ENCODE data around the gene PPP2R5B. TPM values are rescaled to one million over a fixed set of nuclear protein-coding genes. Genes with fewer than 3 reads are reported as not detected.
A peak's percentile ranks its signal among the peaks of the same experiment; 100 is the strongest.

Gene PPP2R5B
- total RNA-seq, 2 experiments from 2014 or later: 18.6 to 22.3 TPM

DNA sequence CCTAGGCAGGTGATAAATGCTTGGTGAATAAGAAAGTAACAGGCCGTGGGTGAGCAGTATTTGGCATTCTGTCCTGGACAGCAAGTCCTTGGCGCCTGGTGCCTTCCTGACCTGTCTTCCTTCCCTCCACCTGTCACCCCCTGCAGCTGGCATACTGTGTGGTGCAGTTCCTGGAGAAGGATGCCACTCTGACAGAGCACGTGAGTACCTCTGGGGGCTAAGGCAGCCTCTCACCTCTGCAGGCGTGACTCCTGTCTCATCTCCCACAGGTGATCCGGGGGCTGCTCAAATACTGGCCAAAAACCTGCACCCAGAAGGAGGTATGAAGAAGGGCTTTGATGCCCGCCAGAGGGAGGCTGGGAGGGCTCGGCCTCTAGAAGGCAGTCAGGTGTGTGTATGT is 6.8 kb downstream of the PPP2R5B start:
- POLR2A ChIA-PET: interaction anchor here (0.6 kb wide), 1 partner anchor 450 kb away, joined by 4 read pairs; no protein-coding TSS in a partner anchor
- no peak overlapping the region for H3K4me3 Mint-ChIP-seq
- no peak overlapping the region for H3K27ac Mint-ChIP-seq
- DNase-seq (no peak), ATAC-seq (ENCODE audit: low read depth) (no peak)
- H3K27me3 Mint-ChIP-seq: no peaks in the 10 kb centered on the region
- H3K9me3 Mint-ChIP-seq: no peaks in the 10 kb centered on the region
- peaks cover 14% of the 10 kb centered on the region for H3K36me3 Mint-ChIP-seq
- H3K4me1 Mint-ChIP-seq: peaks cover under 1% of the 10 kb centered on the region

- DNase-seq (no peak), ATAC-seq (ENCODE audit: low read depth) (no peak)
- POLR2A ChIA-PET: no interaction called here
- H3K4me3 Mint-ChIP-seq: no peak overlapping the region
- H3K27ac Mint-ChIP-seq: no peak overlapping the region
- no peaks in the 10 kb centered on the region for H3K9me3 Mint-ChIP-seq
- peaks cover 13% of the 10 kb centered on the region for H3K36me3 Mint-ChIP-seq
- no peaks in the 10 kb centered on the region for H3K4me1 Mint-ChIP-seq
- no peaks in the 10 kb centered on the region for H3K27me3 Mint-ChIP-seq
These were observed 7.8 kb downstream of the PPP2R5B start for GRCh38 chr11:64932324-64932723.

DNA sequence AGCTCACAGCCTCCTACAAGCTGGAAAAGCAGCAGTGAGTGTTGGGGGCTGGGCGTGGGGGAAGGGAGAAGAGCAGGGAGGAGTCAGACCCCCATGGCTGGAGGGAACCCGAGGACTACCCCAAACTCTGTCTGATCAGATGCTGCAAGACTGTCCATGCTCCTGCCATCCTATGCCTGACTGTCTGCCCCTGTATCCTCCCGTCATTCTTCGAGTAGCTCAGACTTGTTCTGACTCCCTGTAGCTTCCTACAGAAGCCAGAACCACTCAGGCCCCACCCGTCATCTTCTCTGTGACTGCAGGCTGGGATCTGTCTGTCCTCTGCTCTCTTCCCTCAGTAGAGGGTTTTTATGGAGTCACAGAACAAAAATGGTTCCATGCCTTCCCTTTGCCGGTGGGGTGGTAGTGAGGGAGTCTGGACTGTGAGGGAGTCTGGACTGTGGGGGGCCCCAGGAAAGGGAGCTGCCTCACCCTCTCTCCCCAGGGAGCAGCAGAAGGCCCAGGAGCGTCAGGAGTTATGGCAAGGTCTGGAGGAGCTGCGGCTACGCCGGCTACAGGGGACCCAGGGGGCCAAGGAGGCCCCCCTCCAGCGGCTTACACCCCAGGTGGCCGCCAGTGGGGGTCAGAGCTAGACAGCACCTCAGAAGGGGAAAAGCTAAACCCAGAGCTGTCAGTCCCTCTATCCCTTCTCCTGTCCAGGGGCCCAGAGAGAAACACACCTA is 8.9 kb downstream of the PPP2R5B start:
- H3K4me3 Mint-ChIP-seq: no peak overlapping the region
- DNase-seq (no peak), ATAC-seq (ENCODE audit: low read depth) (no peak)
- H3K9me3 Mint-ChIP-seq: no peaks in the 10 kb centered on the region
- POLR2A ChIA-PET: no interaction called here
- H3K4me1 Mint-ChIP-seq: no peaks in the 10 kb centered on the region
- peaks cover 4% of the 10 kb centered on the region for H3K27me3 Mint-ChIP-seq
- H3K36me3 Mint-ChIP-seq: peaks cover 10% of the 10 kb centered on the region
- H3K27ac Mint-ChIP-seq: peak overlapping the region; percentile 48

DNA sequence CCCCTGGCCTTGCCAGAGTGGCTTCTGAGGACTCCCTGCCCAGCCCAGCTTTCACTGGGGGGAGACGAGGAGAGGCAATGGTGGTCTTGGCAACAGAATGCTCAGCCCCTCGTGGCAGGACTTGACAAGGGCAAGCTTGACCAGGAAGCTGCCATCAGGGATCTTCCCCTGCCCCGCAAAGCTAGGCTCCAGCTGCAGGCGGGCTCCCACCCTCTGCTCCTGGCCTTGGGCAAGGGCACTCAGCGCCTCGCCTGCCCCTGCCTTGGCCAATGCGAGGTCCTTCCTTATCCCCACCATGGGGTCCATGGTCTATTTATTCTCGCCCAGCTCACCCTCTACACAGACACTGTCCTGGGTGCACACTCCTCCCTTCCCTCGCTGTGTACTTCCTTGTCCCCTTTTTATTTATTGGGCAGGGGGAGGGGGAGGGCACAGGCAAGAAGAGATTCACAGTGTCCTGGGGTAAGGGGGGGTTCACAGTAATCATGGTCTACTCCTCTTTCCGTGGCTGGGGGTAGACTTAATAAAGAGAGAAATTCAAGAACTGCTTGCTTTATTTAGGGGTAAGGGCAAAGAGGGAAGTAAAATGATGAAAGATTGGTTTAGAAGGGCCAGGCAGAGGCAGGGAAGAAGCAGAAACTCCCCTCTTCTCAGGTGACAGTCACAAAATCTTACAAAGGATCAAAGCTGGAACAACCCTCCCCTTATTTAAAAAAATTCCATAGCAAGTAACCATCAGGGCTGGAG is 9.6 kb downstream of the PPP2R5B start:
- POLR2A ChIA-PET: no interaction called here
- H3K4me1 Mint-ChIP-seq: no peaks in the 10 kb centered on the region
- no peak overlapping the region for H3K27ac Mint-ChIP-seq
- H3K36me3 Mint-ChIP-seq: peaks cover 10% of the 10 kb centered on the region
- H3K27me3 Mint-ChIP-seq: peaks cover 6% of the 10 kb centered on the region
- ATAC-seq (ENCODE audit: low read depth) (no peak), DNase-seq (no peak)
- H3K9me3 Mint-ChIP-seq: no peaks in the 10 kb centered on the region
- H3K4me3 Mint-ChIP-seq: no peak overlapping the region

GRCh38 chr11:64934682-64935358 is 10.3 kb downstream of the PPP2R5B start:
- Mint-ChIP-seq H3K9me3 (no peaks in the 10 kb centered on the region), H3K4me3 (no peak overlapping the region), H3K36me3 (peaks cover 7% of the 10 kb centered on the region), H3K27ac (no peak overlapping the region), H3K4me1 (no peaks in the 10 kb centered on the region), H3K27me3 (peaks cover 6% of the 10 kb centered on the region)
- DNase-seq (no peak), ATAC-seq (ENCODE audit: low read depth) (no peak)
- POLR2A ChIA-PET: no interaction called here

GRCh38 chr11:64935359-64936081 is 11.0 kb downstream of the PPP2R5B start, which contains the start of gene GPHA2:
Gene GPHA2, minus strand, starts transcription at chr11:64935893. Its CDS starts 433 bp downstream, at chr11:64935460.
- Mint-ChIP-seq H3K4me3 (no peak within 1 kb of the TSS), H3K4me1 (no peaks in the 10 kb centered on the region), H3K27me3 (peaks cover 6% of the 10 kb centered on the region), H3K27ac (peak within 1 kb of the TSS; percentile 12), H3K36me3 (peaks cover 7% of the 10 kb centered on the region), H3K9me3 (no peaks in the 10 kb centered on the region)
- POLR2A ChIA-PET: no interaction called here
- DNase-seq (no peak), ATAC-seq (ENCODE audit: low read depth) (no peak)

- no peak for DNase-seq
- no peaks in the 10 kb centered on the region for H3K9me3 Mint-ChIP-seq
- ATAC-seq (ENCODE audit: low read depth): no peak
- peaks cover 7% of the 10 kb centered on the region for H3K36me3 Mint-ChIP-seq
- POLR2A ChIA-PET: interaction anchor here (1.3 kb wide), 1 partner anchor 12 kb away, joined by 3 read pairs; the partner anchor contains the start of gene PPP2R5B
- H3K27ac Mint-ChIP-seq: no peak overlapping the region
- no peaks in the 10 kb centered on the region for H3K4me1 Mint-ChIP-seq
- H3K27me3 Mint-ChIP-seq: peaks cover 10% of the 10 kb centered on the region
- H3K4me3 Mint-ChIP-seq: no peak overlapping the region
These were observed 12.1 kb downstream of the PPP2R5B start for GRCh38 chr11:64936539-64936938.

- no peak overlapping the region for H3K27ac Mint-ChIP-seq
- DNase-seq (no peak), ATAC-seq (ENCODE audit: low read depth) (no peak)
- H3K4me1 Mint-ChIP-seq: no peaks in the 10 kb centered on the region
- H3K36me3 Mint-ChIP-seq: no peaks in the 10 kb centered on the region
- peaks cover 30% of the 10 kb centered on the region for H3K27me3 Mint-ChIP-seq
- no peaks in the 10 kb centered on the region for H3K9me3 Mint-ChIP-seq
- H3K4me3 Mint-ChIP-seq: no peak overlapping the region
- POLR2A ChIA-PET: no interaction called here
These were observed 22.8 kb downstream of the PPP2R5B start for GRCh38 chr11:64947208-64947814.

- POLR2A ChIA-PET: interaction anchor here (0.7 kb wide), 1 partner anchor 637 kb away, joined by 5 read pairs; no protein-coding TSS in a partner anchor
- Mint-ChIP-seq H3K36me3 (no peaks in the 10 kb centered on the region), H3K4me1 (no peaks in the 10 kb centered on the region)
These were observed 27.0 kb downstream of the PPP2R5B start for GRCh38 chr11:64951529-64951928.

GRCh38 chr11:64954201-64954600 is 29.7 kb downstream of the PPP2R5B start:
- POLR2A ChIA-PET: no interaction called here
- H3K9me3 Mint-ChIP-seq: no peaks in the 10 kb centered on the region
- H3K27ac Mint-ChIP-seq: no peak overlapping the region
- DNase-seq (no peak), ATAC-seq (ENCODE audit: low read depth) (no peak)
- peaks cover 22% of the 10 kb centered on the region for H3K27me3 Mint-ChIP-seq
- no peak overlapping the region for H3K4me3 Mint-ChIP-seq
- no peaks in the 10 kb centered on the region for H3K4me1 Mint-ChIP-seq
- no peaks in the 10 kb centered on the region for H3K36me3 Mint-ChIP-seq

More at GRCh38 chr11:64951529-64951928, 27.0 kb downstream of the PPP2R5B start:
- DNase-seq: no peak
- Mint-ChIP-seq H3K27me3 (peaks cover 21% of the 10 kb centered on the region), H3K4me3 (no peak overlapping the region), H3K27ac (no peak overlapping the region), H3K9me3 (no peaks in the 10 kb centered on the region)
- no peak for ATAC-seq (ENCODE audit: low read depth)

- peaks cover 21% of the 10 kb centered on the region for H3K27me3 Mint-ChIP-seq
- no peak for ATAC-seq (ENCODE audit: low read depth)
- no peaks in the 10 kb centered on the region for H3K36me3 Mint-ChIP-seq
- no peaks in the 10 kb centered on the region for H3K9me3 Mint-ChIP-seq
- peaks cover 2% of the 10 kb centered on the region for H3K4me1 Mint-ChIP-seq
- POLR2A ChIA-PET: no interaction called here
- DNase-seq: no peak
- no peak overlapping the region for H3K4me3 Mint-ChIP-seq
- H3K27ac Mint-ChIP-seq: no peak overlapping the region
These were observed 35.0 kb downstream of the PPP2R5B start for GRCh38 chr11:64959498-64959897.

GRCh38 chr11:64960719-64961118 is 36.2 kb downstream of the PPP2R5B start:
- Mint-ChIP-seq H3K9me3 (no peaks in the 10 kb centered on the region), H3K27ac (no peak overlapping the region), H3K4me3 (no peak overlapping the region), H3K27me3 (peaks cover 19% of the 10 kb centered on the region), H3K4me1 (peaks cover 8% of the 10 kb centered on the region), H3K36me3 (no peaks in the 10 kb centered on the region)
- ATAC-seq (ENCODE audit: low read depth) (no peak), DNase-seq (no peak)
- POLR2A ChIA-PET: interaction anchor here (0.7 kb wide), 1 partner anchor 36 kb away, joined by 3 read pairs; the partner anchor contains the start of gene PPP2R5B

Data from activated naive CD8-positive, alpha-beta T cell treated with anti-CD3 and anti-CD28 coated beads, Interleukin-2, amount 10 ng/mL, durations not matched to agents 7 days and 5 days (primary cell).